H1 (cell line): ENCODE results near the gene MYO7B. TPM values are rescaled to one million over a fixed set of nuclear protein-coding genes. Genes with fewer than 3 reads are reported as not detected.

Experiments
- CTCF ChIA-PET: fragments of 300-600 bp; sonication (Branson Sonifier 250); formaldehyde crosslinking; loops from one replicate; lab custom pipeline; 2021; ENCODE audit not compliant: partially characterized antibody; lab: Charles Lee
- POLR2A ChIA-PET: fragments of 300-600 bp; sonication (Branson Sonifier 250); formaldehyde crosslinking; loops from one replicate; lab custom pipeline; 2021; ENCODE audit warnings: inconsistent platforms; ENCODE audit not compliant: partially characterized antibody; lab: Charles Lee
- DNase-seq, 2 experiments: peaks; one replicate each; pipeline versions ENCODE4 v3.0.0 to v3.0.0-alpha.2; 2010 to 2022; ENCODE audit warnings: low spot score in 2 of 2, low read depth in 1 of 2, mixed read lengths in 1 of 2
- FAIRE-seq: peaks from 2 replicates; lab custom pipeline; 2011; peaks lifted over from hg19 to GRCh38; lab: Jason Lieb, UNC
- H2AFZ ChIP-seq: 2 replicates; pipeline ENCODE4 v1.8.1; 2012; ENCODE audit warnings: low read length, inconsistent platforms
- H2AK5ac ChIP-seq: 2 replicates; pipeline ENCODE4 v1.6.1; 2013; ENCODE audit warnings: low read depth, low read length
- H2BK120ac ChIP-seq: replicated peaks from 2 replicates; pipeline ENCODE3; 2013; ENCODE audit warnings: low read depth, low read length, inconsistent platforms
- H2BK12ac ChIP-seq: 2 replicates; pipeline ENCODE4 v1.6.1; 2013; ENCODE audit warnings: low read depth, low read length
- H2BK15ac ChIP-seq: 2 replicates; pipeline ENCODE4 v1.6.1; 2013; ENCODE audit warnings: low read length
- H2BK20ac ChIP-seq: 2 replicates; pipeline ENCODE4 v1.6.1; 2013; ENCODE audit warnings: low read length
- H2BK5ac ChIP-seq: 2 replicates; pipeline ENCODE4 v1.6.1; 2013; ENCODE audit warnings: low read depth, low read length
- H3K14ac ChIP-seq: 2 replicates; pipeline ENCODE4 v1.6.1; 2013; ENCODE audit warnings: inconsistent platforms; ENCODE audit not compliant: insufficient read length
- H3K18ac ChIP-seq: 2 replicates; pipeline ENCODE4 v1.6.1; 2013; ENCODE audit warnings: low read length; ENCODE audit errors: extremely low read depth
- H3K23ac ChIP-seq: 2 replicates; pipeline ENCODE4 v1.6.1; 2013; ENCODE audit warnings: inconsistent platforms; ENCODE audit not compliant: insufficient read length
- H3K23me2 ChIP-seq: 2 replicates; pipeline ENCODE4 v1.6.1; 2013; ENCODE audit warnings: low read depth, low read length
- H3K27ac ChIP-seq: 2 replicates; pipeline ENCODE4 v1.6.1; 2011; ENCODE audit warnings: low read depth, low read length, inconsistent platforms
- H3K27me3 ChIP-seq, 4 experiments: replicated peaks in 1 of 4; 1 replicate in 1 of 4; 2 replicates in 3 of 4; pipeline versions ENCODE4 v1.6.1 to v1.8.1; 2011 to 2013; ENCODE audit warnings: low read length in 3 of 4, mild to moderate bottlenecking in 3 of 4, inconsistent platforms in 2 of 4, mixed read lengths in 2 of 4, moderate library complexity in 1 of 4; ENCODE audit not compliant: control insufficient read depth in 3 of 4, insufficient read depth in 3 of 4; ENCODE audit errors: extremely low read depth in 1 of 4
- H3K36me3 ChIP-seq, 4 experiments: 2 replicates each; pipeline versions ENCODE4 v1.6.1 to v1.8.1; 2011 to 2013; ENCODE audit warnings: mild to moderate bottlenecking in 4 of 4, low read length in 3 of 4, moderate library complexity in 2 of 4, control low read depth in 1 of 4, inconsistent platforms in 1 of 4; ENCODE audit not compliant: insufficient read depth in 4 of 4, control insufficient read depth in 2 of 4
- H3K4ac ChIP-seq: replicated peaks from 2 replicates; pipeline ENCODE3; 2013; ENCODE audit warnings: low read length, low read depth, mixed read lengths, inconsistent platforms; ENCODE audit not compliant: insufficient read length
- H3K4me1 ChIP-seq, 4 experiments: replicated peaks in 1 of 4; 1 replicate in 1 of 4; 2 replicates in 3 of 4; pipeline versions ENCODE4 v1.6.1 to v1.8.1; 2011 to 2013; ENCODE audit warnings: low read length in 3 of 4, inconsistent platforms in 2 of 4, mixed read lengths in 1 of 4; ENCODE audit not compliant: insufficient read depth in 4 of 4, control insufficient read depth in 3 of 4
- H3K4me2 ChIP-seq, 2 experiments: 2 replicates each; pipeline versions ENCODE4 v1.6.1 to v1.8.1; 2011 to 2013; ENCODE audit warnings: low read depth in 2 of 2, low read length in 2 of 2, control low read depth in 1 of 2, inconsistent platforms in 1 of 2, mild to moderate bottlenecking in 1 of 2; ENCODE audit not compliant: insufficient read depth in 1 of 2
- H3K4me3 ChIP-seq, 4 experiments: fragments of 200-600, 300-600 bp in 1 of 4; sonication (generic), shearing (Covaris generic), sonication (Bioruptor Twin) in 1 of 4; 2 replicates each; pipeline versions ENCODE4 v1.5.1 to v1.8.1; 2011 to 2016; ENCODE audit warnings: low read length in 4 of 4, low read depth in 3 of 4, control low read depth in 2 of 4, inconsistent platforms in 2 of 4, mild to moderate bottlenecking in 2 of 4, mixed read lengths in 1 of 4, moderate library complexity in 1 of 4; ENCODE audit not compliant: insufficient read depth in 2 of 4; ENCODE audit errors: extremely low read depth in 1 of 4
- H3K56ac ChIP-seq: replicated peaks from 2 replicates; pipeline ENCODE3; 2013; ENCODE audit warnings: low read depth, mild to moderate bottlenecking, mixed read lengths, low read length, inconsistent platforms; ENCODE audit not compliant: insufficient read length
- H3K79me1 ChIP-seq: 2 replicates; pipeline ENCODE4 v1.6.1; 2013; ENCODE audit warnings: low read depth, low read length, control low read depth
- H3K79me2 ChIP-seq, 2 experiments: 2 replicates each; pipeline versions ENCODE4 v1.6.1 to v1.8.1; 2012 to 2013; ENCODE audit warnings: low read length in 2 of 2, mild to moderate bottlenecking in 2 of 2, inconsistent platforms in 1 of 2; ENCODE audit not compliant: insufficient read depth in 2 of 2, control insufficient read depth in 1 of 2
- H3K9ac ChIP-seq, 4 experiments: replicated peaks in 1 of 4; 1 replicate in 1 of 4; 2 replicates in 3 of 4; pipeline versions ENCODE4 v1.6.1 to v1.8.1; 2011 to 2013; ENCODE audit warnings: low read depth in 3 of 4, low read length in 3 of 4, control low read depth in 2 of 4, mild to moderate bottlenecking in 2 of 4, moderate library complexity in 2 of 4, inconsistent platforms in 1 of 4; ENCODE audit errors: extremely low read depth in 1 of 4
- H3K9me3 ChIP-seq, 2 experiments: 2 replicates each; pipeline versions ENCODE4 v1.6.1 to v1.8.1; 2012 to 2013; ENCODE audit warnings: mild to moderate bottlenecking in 2 of 2, moderate library complexity in 2 of 2, control low read depth in 1 of 2, inconsistent platforms in 1 of 2, low read depth in 1 of 2, low read length in 1 of 2, mixed read lengths in 1 of 2; ENCODE audit not compliant: insufficient read depth in 2 of 2
- H4K20me1 ChIP-seq, 2 experiments: replicated peaks in 1 of 2; 2 replicates each; pipeline versions ENCODE3 to v1.8.1; 2011 to 2013; ENCODE audit warnings: inconsistent platforms in 2 of 2, low read length in 2 of 2, mild to moderate bottlenecking in 1 of 2; ENCODE audit not compliant: insufficient read depth in 2 of 2, control insufficient read depth in 1 of 2
- H4K5ac ChIP-seq: 2 replicates; pipeline ENCODE4 v1.6.1; 2013; ENCODE audit warnings: low read length, low read depth, mixed read lengths, inconsistent platforms; ENCODE audit not compliant: insufficient read length
- H4K8ac ChIP-seq: 2 replicates; pipeline ENCODE4 v1.8.0; 2013; ENCODE audit warnings: mild to moderate bottlenecking, moderate library complexity, low read length, inconsistent platforms; ENCODE audit not compliant: insufficient read depth; ENCODE audit errors: extremely low read depth
- H4K91ac ChIP-seq: replicated peaks from 2 replicates; pipeline ENCODE3; 2013; ENCODE audit warnings: low read length, mixed read lengths, inconsistent platforms; ENCODE audit not compliant: insufficient read length
- CREB1 ChIP-seq: IDR thresholded peaks from 2 replicates; pipeline ENCODE4 v1.6.1; 2012; ENCODE audit warnings: inconsistent platforms
- MAFK ChIP-seq: IDR thresholded peaks from 2 replicates; pipeline ENCODE4 v1.6.1; 2012; ENCODE audit warnings: low read depth, mild to moderate bottlenecking, improper control_type of control experiment, low read length
- MAX ChIP-seq: IDR thresholded peaks from 2 replicates; pipeline ENCODE4 v1.6.1; 2012; ENCODE audit warnings: inconsistent platforms
- POLR2A ChIP-seq, 2 experiments: IDR thresholded peaks; 1 replicate in 1 of 2; 2 replicates in 1 of 2; pipeline ENCODE4 v1.6.1; 2011; ENCODE audit warnings: low read depth in 2 of 2, low read length in 2 of 2, mild to moderate bottlenecking in 2 of 2; ENCODE audit errors: control extremely low read depth in 1 of 2
- RFX5 ChIP-seq: IDR thresholded peaks from 2 replicates; pipeline ENCODE4 v1.6.1; 2011; ENCODE audit warnings: low read depth, low read length, improper control_type of control experiment, borderline replicate concordance
- TAF1 ChIP-seq: IDR thresholded peaks from 2 replicates; pipeline ENCODE4 v1.6.1; 2011; ENCODE audit warnings: mild to moderate bottlenecking, low read depth, low read length
- TCF12 ChIP-seq: IDR thresholded peaks from 2 replicates; pipeline ENCODE4 v1.6.1; 2011; ENCODE audit warnings: low read depth, mild to moderate bottlenecking, low read length
- USF2 ChIP-seq: IDR thresholded peaks from 2 replicates; pipeline ENCODE4 v1.6.1; 2011; ENCODE audit warnings: low read length, improper control_type of control experiment
- WGBS, 2 experiments: shearing (Covaris generic) in 1 of 2; methylation state at CpG; one replicate each; pipeline versions ENCODE4 v1.1.6 to v1.1.7; 2013 to 2015; ENCODE audit warnings: low lambda C conversion rate in 2 of 2, mixed read lengths in 2 of 2, inconsistent platforms in 1 of 2, low coverage in 1 of 2, missing lambda C conversion rate in 1 of 2; ENCODE audit not compliant: insufficient replicate concordance in 2 of 2, insufficient coverage in 1 of 2, insufficient read length in 1 of 2; ENCODE audit errors: extremely low coverage in 1 of 2, missing lambda C conversion rate in 1 of 2; 5-methylcytosine and 5-hydroxymethylcytosine counted together
- polyA plus RNA-seq, 7 experiments: library from polyadenylated mRNA; depleted of rRNA in 3 of 7; stranded (reverse) in 5 of 7; unstranded in 2 of 7; fragments of >200 nt in 5 of 7; fragments of 200-250 nt in 2 of 7; gene quantifications; 1 replicate in 5 of 7; 2 replicates in 1 of 7; 4 replicates in 1 of 7; pipeline versions ENCODE4 v1.2.1 to v1.2.3, GENCODE V29; 2011 to 2013; ENCODE audit warnings: missing spikeins in 2 of 7, mixed read lengths in 2 of 7
- total RNA-seq: library from RNA; stranded (reverse); fragmentation: NEBNext Ultra II Directional; extraction: Animal tissue kit (Norgen Biotek cat#: 25700); gene quantifications from 2 replicates; pipeline ENCODE4 v1.2.1, GENCODE V29; 2021

Gene MYO7B
- total and polyA plus RNA-seq, 2 of the 8 experiments (the other 6 are each of a cell fraction or from before 2014, with no cell fraction given) = not detected

DNA sequence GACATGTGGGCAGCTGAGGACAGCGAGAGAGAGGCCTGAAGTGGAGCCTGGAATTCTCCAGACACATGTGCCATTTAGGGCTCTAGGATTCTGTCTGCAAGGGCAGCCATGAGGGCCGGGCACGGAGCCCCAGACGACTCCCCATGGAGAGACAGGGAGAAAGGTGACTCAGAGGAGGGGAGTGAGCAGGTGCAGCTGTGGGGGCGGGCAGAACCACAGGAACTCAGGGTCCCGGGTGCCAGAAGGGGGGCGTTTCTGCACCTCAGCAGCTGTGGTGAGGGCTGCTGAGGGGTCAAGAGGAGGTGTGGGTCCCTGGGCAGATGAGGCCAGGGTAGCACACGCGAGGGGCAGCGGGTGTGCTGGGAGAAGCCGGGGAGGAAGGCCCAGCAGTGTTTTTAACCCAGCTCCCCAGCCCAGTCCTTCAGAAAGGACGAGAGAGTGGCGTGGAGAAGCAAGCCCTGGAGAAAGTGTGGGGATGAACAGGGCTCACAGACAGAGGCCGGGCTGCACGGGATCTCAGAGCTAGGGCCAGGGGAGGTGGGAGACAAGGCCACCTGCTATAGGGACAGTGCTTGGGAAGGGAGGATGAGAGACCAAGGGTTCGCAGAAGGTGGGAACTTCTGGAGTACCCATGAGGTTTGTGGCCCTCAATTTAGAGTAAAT, 118.1 kb downstream of the MYO7B start:
- no peak overlapping the region for H2BK5ac ChIP-seq
- H3K4me2 ChIP-seq = no peak overlapping the region
- H4K8ac ChIP-seq = no peak overlapping the region
- H3K9me3 ChIP-seq = no peaks in the 10 kb centered on the region
- H3K4ac ChIP-seq = no peak overlapping the region
- CTCF ChIA-PET = interaction anchor here (0.6 to 13.7 kb wide), 8 partner anchors 14 to 111 kb away, joined by 3 to 160 read pairs (median 4); partner anchors contain the start of gene LIMS2
- no peak overlapping the region for H4K91ac ChIP-seq
- POLR2A ChIA-PET = interaction anchor here (1.0 kb wide), 2 partner anchors 49 to 211 kb away, joined by 3 read pairs; no protein-coding TSS in a partner anchor
- no peaks in the 10 kb centered on the region for H3K23me2 ChIP-seq
- 92% methylated on average over 14 of the region's 16 CpGs; no CpG with 5 or more reads in 1 of the 2 experiments for WGBS, 2 experiments
- no peak overlapping the region for H3K23ac ChIP-seq
- no peak overlapping the region for H2BK15ac ChIP-seq
- H3K18ac ChIP-seq = no peak overlapping the region
- peaks cover 0 to 2% (median 0%) of the 10 kb centered on the region in 4 experiments; a peak in 1 of 7 replicates for H3K27me3 ChIP-seq
- no peak overlapping the region for H3K4me3 ChIP-seq
- no peak overlapping the region for H2BK20ac ChIP-seq
- H4K20me1 ChIP-seq = peaks cover 0 to 1% of the 10 kb centered on the region in 2 experiments
- H3K14ac ChIP-seq = no peak overlapping the region
- H3K27ac ChIP-seq = no peak overlapping the region
- H3K4me1 ChIP-seq = no peaks in the 10 kb centered on the region; a peak in 3 of 7 replicates
- no peak overlapping the region for H4K5ac ChIP-seq
- no peaks in the 10 kb centered on the region for H3K79me2 ChIP-seq
- FAIRE-seq = no peak
- no peaks in the 10 kb centered on the region for H3K36me3 ChIP-seq
- TF ChIP-seq RFX5 = no peak
- TF ChIP-seq TCF12 = no peak
- no peak for TF ChIP-seq MAFK
- no peak for TF ChIP-seq TAF1
- TF ChIP-seq CREB1 = no peak
- TF ChIP-seq POLR2A (IDR thresholded peaks at IDR 0.05; ENCODE audit: control extremely low read depth in 1 of 2, low read depth in 2 of 2, low read length in 2 of 2) = no peak
- TF ChIP-seq USF2 = no peak
- no peak for TF ChIP-seq MAX
- no peak for DNase-seq
- no peaks in the 10 kb centered on the region for H3K79me1 ChIP-seq
- no peak overlapping the region for H2BK120ac ChIP-seq
- no peak overlapping the region for H2AFZ ChIP-seq
- H3K9ac ChIP-seq = no peak overlapping the region
- no peak overlapping the region for H3K56ac ChIP-seq
- no peak overlapping the region for H2AK5ac ChIP-seq
- no peak overlapping the region for H2BK12ac ChIP-seq
